HCT116 (cell line): ENCODE data around the gene NME9.

Source experiments
- CEBPB ChIP-seq: IDR thresholded peaks from 2 replicates; pipeline ENCODE4 v1.6.1; 2012; ENCODE audit warnings: low read depth
- EGR1 ChIP-seq: IDR thresholded peaks from 2 replicates; pipeline ENCODE4 v1.6.1; 2012; ENCODE audit warnings: low read depth
- POLR2A ChIP-seq: IDR thresholded peaks from 2 replicates; pipeline ENCODE4 v1.7.0; 2011; ENCODE audit warnings: borderline replicate concordance; ENCODE audit not compliant: insufficient read depth, insufficient read length; ENCODE audit errors: extremely low read depth
- POLR2AphosphoS5 ChIP-seq: IDR thresholded peaks from 2 replicates; pipeline ENCODE4 v1.6.1; 2011; ENCODE audit warnings: mild to moderate bottlenecking, low read depth, low read length, moderate library complexity
- SP1 ChIP-seq: IDR thresholded peaks from 2 replicates; pipeline ENCODE4 v1.6.1; 2012; ENCODE audit warnings: low read depth
- ZFX ChIP-seq: fragments of 450-650 bp; IDR thresholded peaks from 2 replicates; pipeline ENCODE4 v1.6.1; 2017
- ZNF274 ChIP-seq: fragments of 200-500 bp; sonication (Bioruptor generic); IDR thresholded peaks from 2 replicates; pipeline ENCODE4 v1.6.1; 2014; ENCODE audit warnings: mild to moderate bottlenecking, low read depth, low read length, inconsistent platforms
- TF ChIP-seq, protein P1 (sequence below), 3 experiments: fragments of 200-600 bp in 1 of 3; sonication (generic) in 1 of 3; IDR thresholded peaks in 2 of 3; conservative IDR thresholded peaks in 1 of 3; 2 replicates each; pipeline ENCODE4 v1.5.1; 2012 to 2017; ENCODE audit warnings: low read depth in 2 of 3, low read length in 2 of 3, antibody characterized with exemption in 1 of 3, borderline replicate concordance in 1 of 3, control low read depth in 1 of 3, mild to moderate bottlenecking in 1 of 3, mixed read lengths in 1 of 3, mixed run types in 1 of 3, moderate library complexity in 1 of 3; ENCODE audit not compliant: insufficient read depth in 1 of 3
- TF ChIP-seq, protein P2 (sequence below): IDR thresholded peaks from 2 replicates; pipeline ENCODE4 v1.6.1; 2012

DNA sequence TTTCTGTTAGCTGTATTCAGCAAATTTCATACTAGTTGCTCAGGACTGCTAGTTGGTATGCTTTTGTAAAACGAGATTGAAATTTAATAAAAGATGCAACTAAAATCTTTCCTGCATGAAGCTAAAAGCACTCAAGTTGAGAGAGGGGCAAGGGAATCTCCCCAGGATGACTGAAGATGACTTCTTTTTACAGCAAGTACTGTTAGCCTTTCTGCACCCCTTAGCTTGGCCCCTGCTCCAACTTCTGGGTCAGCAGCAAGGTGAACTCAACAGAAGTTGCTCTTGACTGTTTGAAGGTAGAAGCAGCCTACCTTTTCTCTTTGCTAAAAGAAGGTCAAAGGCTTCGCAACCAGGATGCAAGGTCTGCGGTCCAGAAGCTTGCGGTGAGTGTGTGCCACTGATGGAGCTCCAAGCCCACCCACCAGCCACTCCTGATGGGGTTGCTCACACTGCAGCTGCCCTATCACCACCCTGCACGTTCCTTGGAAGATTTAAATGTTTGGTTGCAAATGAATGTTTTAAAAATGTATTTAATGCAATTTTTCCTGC, 32.5 kb downstream of the NME9 start:
- TF ChIP-seq CEBPB (no peak), ZFX (no peak), POLR2AphosphoS5 (no peak), EGR1 (no peak), ZNF274 (no peak), POLR2A (no peak), SP1 (no peak)
- TF ChIP-seq, protein P1, sequence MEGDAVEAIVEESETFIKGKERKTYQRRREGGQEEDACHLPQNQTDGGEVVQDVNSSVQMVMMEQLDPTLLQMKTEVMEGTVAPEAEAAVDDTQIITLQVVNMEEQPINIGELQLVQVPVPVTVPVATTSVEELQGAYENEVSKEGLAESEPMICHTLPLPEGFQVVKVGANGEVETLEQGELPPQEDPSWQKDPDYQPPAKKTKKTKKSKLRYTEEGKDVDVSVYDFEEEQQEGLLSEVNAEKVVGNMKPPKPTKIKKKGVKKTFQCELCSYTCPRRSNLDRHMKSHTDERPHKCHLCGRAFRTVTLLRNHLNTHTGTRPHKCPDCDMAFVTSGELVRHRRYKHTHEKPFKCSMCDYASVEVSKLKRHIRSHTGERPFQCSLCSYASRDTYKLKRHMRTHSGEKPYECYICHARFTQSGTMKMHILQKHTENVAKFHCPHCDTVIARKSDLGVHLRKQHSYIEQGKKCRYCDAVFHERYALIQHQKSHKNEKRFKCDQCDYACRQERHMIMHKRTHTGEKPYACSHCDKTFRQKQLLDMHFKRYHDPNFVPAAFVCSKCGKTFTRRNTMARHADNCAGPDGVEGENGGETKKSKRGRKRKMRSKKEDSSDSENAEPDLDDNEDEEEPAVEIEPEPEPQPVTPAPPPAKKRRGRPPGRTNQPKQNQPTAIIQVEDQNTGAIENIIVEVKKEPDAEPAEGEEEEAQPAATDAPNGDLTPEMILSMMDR (IDR thresholded peaks at IDR 0.05 in 2 of 3, conservative IDR thresholded peaks at IDR 0.05 in 1 of 3; ENCODE audit: borderline replicate concordance in 1 of 3, insufficient read depth in 1 of 3, low read depth in 2 of 3, low read length in 2 of 3), result no peak
- TF ChIP-seq, protein P2, sequence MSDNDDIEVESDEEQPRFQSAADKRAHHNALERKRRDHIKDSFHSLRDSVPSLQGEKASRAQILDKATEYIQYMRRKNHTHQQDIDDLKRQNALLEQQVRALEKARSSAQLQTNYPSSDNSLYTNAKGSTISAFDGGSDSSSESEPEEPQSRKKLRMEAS, result no peak
